RWPE2 (cell line): ENCODE results near the gene CXCL6.

Experiments
- ATAC-seq: fragments of 200-7000 bp; cut with Tn5 transposase; 3 replicates; pipeline ENCODE4 v1.9.1; 2021; ENCODE audit warnings: low read depth
- DNase-seq: peaks from one replicate; pipeline ENCODE4 v3.0.0-alpha.2; 2020; ENCODE audit warnings: low spot score
- H3K27ac ChIP-seq: fragments of 450-650 bp; 2 replicates; pipeline ENCODE4 v1.5.1; 2017; ENCODE audit warnings: mild to moderate bottlenecking; ENCODE audit not compliant: poor library complexity, severe bottlenecking
- H3K27me3 ChIP-seq: fragments of 250-450 bp; sonication (Bioruptor Pico); 2 replicates; pipeline ENCODE4 v1.5.1; 2021; ENCODE audit warnings: mild to moderate bottlenecking, moderate library complexity; ENCODE audit not compliant: insufficient read depth, poor library complexity, severe bottlenecking
- H3K36me3 ChIP-seq: fragments of 250-450 bp; sonication (Bioruptor Pico); 2 replicates; pipeline ENCODE4 v1.5.1; 2020; ENCODE audit warnings: low read depth, mild to moderate bottlenecking, moderate library complexity
- H3K4me1 ChIP-seq: fragments of 250-450 bp; sonication (Bioruptor Pico); 2 replicates; pipeline ENCODE4 v1.5.1; 2021; ENCODE audit warnings: mild to moderate bottlenecking, moderate library complexity; ENCODE audit not compliant: insufficient read depth, poor library complexity, severe bottlenecking
- H3K4me3 ChIP-seq: fragments of 250-450 bp; sonication (Bioruptor Pico); 2 replicates; pipeline ENCODE4 v1.5.1; 2021; ENCODE audit warnings: mild to moderate bottlenecking, moderate library complexity; ENCODE audit not compliant: severe bottlenecking
- H3K9me3 ChIP-seq: fragments of 250-450 bp; sonication (Bioruptor Pico); 2 replicates; pipeline ENCODE4 v1.5.1; 2021; ENCODE audit warnings: mild to moderate bottlenecking, moderate library complexity; ENCODE audit not compliant: severe bottlenecking
- TF ChIP-seq, protein P1 (sequence below): fragments of 450-650 bp; IDR thresholded peaks from one replicate; pipeline ENCODE4 v1.5.1; 2017; ENCODE audit warnings: mild to moderate bottlenecking, moderate library complexity; ENCODE audit not compliant: poor library complexity, severe bottlenecking

Gene CXCL6

DNA sequence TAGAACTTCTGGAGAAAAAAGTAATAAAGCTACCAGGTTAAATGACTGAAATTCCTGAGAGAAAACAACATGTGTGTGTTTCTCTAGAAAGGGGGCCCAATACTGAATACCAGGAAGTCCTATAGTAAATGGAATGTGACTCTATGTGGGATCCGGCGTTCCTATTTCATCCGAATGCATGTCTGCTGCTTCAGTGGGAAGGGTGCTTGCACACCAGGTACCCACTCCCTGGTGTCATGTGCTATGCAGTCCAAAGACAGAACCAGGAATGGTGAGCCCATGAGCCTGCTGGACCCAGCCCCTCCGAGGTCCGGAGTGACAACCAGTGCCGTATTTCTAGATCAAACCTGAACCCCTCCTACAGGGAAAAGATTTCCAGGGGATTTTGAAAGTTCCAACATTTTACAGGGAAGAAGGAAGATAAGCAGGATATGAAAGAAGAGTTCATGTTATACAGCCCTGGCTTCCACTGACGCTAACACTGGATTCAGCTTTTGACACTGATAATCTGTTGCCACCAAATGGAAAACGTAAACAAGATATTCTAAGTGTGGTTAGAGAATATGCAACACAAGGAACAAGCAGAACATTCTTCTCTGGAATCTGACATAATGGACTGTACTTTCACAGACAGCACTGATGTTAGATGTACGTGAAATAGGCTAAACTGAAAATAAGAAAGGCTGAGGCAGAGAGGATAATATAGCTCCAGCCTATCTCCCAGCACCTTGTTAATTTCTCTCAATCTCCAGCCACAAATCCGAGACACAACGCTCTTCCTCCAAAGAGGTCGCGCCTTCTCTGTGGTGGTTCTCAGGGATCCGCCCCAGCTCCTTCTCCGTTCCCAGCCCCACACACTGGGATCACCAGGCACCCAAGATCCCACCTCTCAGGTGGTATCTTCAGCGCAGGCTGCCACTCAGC, 32.0 kb downstream of the CXCL6 start:
- peak overlapping the region; percentile 32 for H3K4me3 ChIP-seq
- H3K27ac ChIP-seq: no peak overlapping the region
- DNase-seq: no peak
- no peaks in the 10 kb centered on the region for H3K36me3 ChIP-seq
- no peaks in the 10 kb centered on the region for H3K9me3 ChIP-seq
- TF ChIP-seq, protein P1, sequence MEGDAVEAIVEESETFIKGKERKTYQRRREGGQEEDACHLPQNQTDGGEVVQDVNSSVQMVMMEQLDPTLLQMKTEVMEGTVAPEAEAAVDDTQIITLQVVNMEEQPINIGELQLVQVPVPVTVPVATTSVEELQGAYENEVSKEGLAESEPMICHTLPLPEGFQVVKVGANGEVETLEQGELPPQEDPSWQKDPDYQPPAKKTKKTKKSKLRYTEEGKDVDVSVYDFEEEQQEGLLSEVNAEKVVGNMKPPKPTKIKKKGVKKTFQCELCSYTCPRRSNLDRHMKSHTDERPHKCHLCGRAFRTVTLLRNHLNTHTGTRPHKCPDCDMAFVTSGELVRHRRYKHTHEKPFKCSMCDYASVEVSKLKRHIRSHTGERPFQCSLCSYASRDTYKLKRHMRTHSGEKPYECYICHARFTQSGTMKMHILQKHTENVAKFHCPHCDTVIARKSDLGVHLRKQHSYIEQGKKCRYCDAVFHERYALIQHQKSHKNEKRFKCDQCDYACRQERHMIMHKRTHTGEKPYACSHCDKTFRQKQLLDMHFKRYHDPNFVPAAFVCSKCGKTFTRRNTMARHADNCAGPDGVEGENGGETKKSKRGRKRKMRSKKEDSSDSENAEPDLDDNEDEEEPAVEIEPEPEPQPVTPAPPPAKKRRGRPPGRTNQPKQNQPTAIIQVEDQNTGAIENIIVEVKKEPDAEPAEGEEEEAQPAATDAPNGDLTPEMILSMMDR: peak; percentile 5
- peaks cover 16% of the 10 kb centered on the region for H3K4me1 ChIP-seq
- ATAC-seq: no peak; the same call in 2 of the 3 replicates
- H3K27me3 ChIP-seq: no peaks in the 10 kb centered on the region

DNA sequence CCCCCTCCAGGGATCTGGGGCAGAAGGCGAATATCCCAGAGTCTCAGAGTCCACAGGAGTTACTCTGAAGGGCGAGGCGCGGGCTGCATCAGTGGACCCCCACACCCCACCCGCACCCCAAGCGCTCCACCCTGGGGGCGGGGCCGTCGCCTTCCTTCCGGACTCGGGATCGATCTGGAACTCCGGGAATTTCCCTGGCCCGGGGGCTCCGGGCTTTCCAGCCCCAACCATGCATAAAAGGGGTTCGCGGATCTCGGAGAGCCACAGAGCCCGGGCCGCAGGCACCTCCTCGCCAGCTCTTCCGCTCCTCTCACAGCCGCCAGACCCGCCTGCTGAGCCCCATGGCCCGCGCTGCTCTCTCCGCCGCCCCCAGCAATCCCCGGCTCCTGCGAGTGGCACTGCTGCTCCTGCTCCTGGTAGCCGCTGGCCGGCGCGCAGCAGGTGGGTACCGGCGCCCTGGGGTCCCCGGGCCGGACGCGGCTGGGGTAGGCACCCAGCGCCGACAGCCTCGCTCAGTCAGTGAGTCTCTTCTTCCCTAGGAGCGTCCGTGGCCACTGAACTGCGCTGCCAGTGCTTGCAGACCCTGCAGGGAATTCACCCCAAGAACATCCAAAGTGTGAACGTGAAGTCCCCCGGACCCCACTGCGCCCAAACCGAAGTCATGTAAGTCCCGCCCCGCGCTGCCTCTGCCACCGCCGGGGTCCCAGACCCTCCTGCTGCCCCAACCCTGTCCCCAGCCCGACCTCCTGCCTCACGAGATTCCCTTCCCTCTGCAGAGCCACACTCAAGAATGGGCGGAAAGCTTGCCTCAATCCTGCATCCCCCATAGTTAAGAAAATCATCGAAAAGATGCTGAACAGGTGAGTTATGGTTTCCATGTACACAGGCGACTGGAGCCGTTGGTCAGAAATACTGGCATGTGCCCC, 32.9 kb downstream of the CXCL6 start, which contains the start of gene CXCL1:
Gene CXCL1 (plus strand): TSS at position 264 of the 926 bp plus-strand sequence. CDS start 78 bp downstream, at position 342.
- TF ChIP-seq, protein P1: peak; percentile 29
- Histone ChIP-seq H3K9me3 (no peaks in the 10 kb centered on the region), H3K4me1 (peaks cover 16% of the 10 kb centered on the region), H3K36me3 (no peaks in the 10 kb centered on the region), H3K4me3 (peak within 1 kb of the TSS; percentile 32), H3K27ac (no peak within 1 kb of the TSS), H3K27me3 (no peaks in the 10 kb centered on the region)
- DNase-seq (no peak), ATAC-seq (peak; percentile 62)

DNA sequence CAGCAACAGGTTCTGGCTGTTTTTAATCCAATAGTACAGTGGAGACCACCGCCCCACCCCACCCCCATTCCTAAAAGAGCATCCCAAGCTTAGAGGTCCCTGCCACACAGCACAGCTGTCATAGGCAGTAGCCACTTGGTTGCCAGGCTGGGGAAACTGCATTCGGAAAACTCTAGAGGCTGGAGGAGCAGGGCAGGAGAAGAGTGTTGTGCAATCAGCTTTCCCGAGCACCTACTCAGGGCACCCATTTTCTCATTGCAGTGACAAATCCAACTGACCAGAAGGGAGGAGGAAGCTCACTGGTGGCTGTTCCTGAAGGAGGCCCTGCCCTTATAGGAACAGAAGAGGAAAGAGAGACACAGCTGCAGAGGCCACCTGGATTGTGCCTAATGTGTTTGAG, 33.8 kb downstream of the CXCL6 start:
- no peaks in the 10 kb centered on the region for H3K27me3 ChIP-seq
- H3K9me3 ChIP-seq: no peaks in the 10 kb centered on the region
- no peak for ATAC-seq
- H3K4me1 ChIP-seq: peaks cover 12% of the 10 kb centered on the region
- no peak overlapping the region for H3K4me3 ChIP-seq
- no peaks in the 10 kb centered on the region for H3K36me3 ChIP-seq
- H3K27ac ChIP-seq: no peak overlapping the region
- TF ChIP-seq, protein P1: no peak
- DNase-seq: no peak

DNA sequence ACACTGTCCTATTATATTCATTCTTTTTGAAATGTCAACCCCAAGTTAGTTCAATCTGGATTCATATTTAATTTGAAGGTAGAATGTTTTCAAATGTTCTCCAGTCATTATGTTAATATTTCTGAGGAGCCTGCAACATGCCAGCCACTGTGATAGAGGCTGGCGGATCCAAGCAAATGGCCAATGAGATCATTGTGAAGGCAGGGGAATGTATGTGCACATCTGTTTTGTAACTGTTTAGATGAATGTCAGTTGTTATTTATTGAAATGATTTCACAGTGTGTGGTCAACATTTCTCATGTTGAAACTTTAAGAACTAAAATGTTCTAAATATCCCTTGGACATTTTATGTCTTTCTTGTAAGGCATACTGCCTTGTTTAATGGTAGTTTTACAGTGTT, 34.3 kb downstream of the CXCL6 start:
- TF ChIP-seq, protein P1: no peak
- Histone ChIP-seq H3K36me3 (no peaks in the 10 kb centered on the region), H3K4me3 (no peak overlapping the region), H3K27me3 (no peaks in the 10 kb centered on the region), H3K4me1 (peaks cover 12% of the 10 kb centered on the region), H3K27ac (no peak overlapping the region), H3K9me3 (no peaks in the 10 kb centered on the region)
- no peak for ATAC-seq
- DNase-seq: no peak
